ENCODE results near the gene PUSL1.

PUSL1 gene

GRCh38 chr1:1347026-1347595, 38.7 kb downstream of the PUSL1 start:
- Histone ChIP-seq H3K27ac (ENCODE audit: extremely low read depth, low read depth, low read length) (peak overlapping the region; percentile 87), H3K4me1 (ENCODE audit: control insufficient read depth, insufficient read depth, low read length) (peaks cover 7% of the 10 kb centered on the region), H3K9me3 (ENCODE audit: control insufficient read depth, insufficient read depth, low read depth, low read length) (no peaks in the 10 kb centered on the region), H3K4me3 (ENCODE audit: low read depth, low read length) (peak overlapping the region; percentile 64), H3K36me3 (ENCODE audit: control insufficient read depth in 2 of 2, insufficient read depth in 1 of 2, low read length in 2 of 2) (peaks cover 0 to 26% of the 10 kb centered on the region in 2 experiments; a peak in 1 of 3 replicates)
- CTCF ChIA-PET = interaction anchor here (1.0 to 3.5 kb wide), 2 partner anchors 22 to 25 kb away, joined by 7 to 18 read pairs; no protein-coding TSS in a partner anchor
- no peak for TF ChIP-seq ZNF473 (tag by site-specific recombination; IDR thresholded peaks at IDR 0.05)
- peak; percentile 33; the same call in 1 of the 2 replicates for TF ChIP-seq GLIS2 (tag by site-specific recombination; IDR thresholded peaks at IDR 0.05)
- TF ChIP-seq ZNF518A (tag by site-specific recombination; conservative IDR thresholded peaks at IDR 0.05; ENCODE audit: low read depth) = no peak
- no peak for TF ChIP-seq HOXD13 (CRISPR knock-in tag; IDR thresholded peaks at IDR 0.05; ENCODE audit: borderline replicate concordance)
- TF ChIP-seq ZNF140 (tag by site-specific recombination; IDR thresholded peaks at IDR 0.05) = no peak
- 0 out of 2 replicates have a peak, but pooled peaks have one; percentile 33 for TF ChIP-seq EGR2 (tag by site-specific recombination; IDR thresholded peaks at IDR 0.05; ENCODE audit: low read depth)
- TF ChIP-seq SP3 (tag by site-specific recombination; IDR thresholded peaks at IDR 0.05) = no peak
- TF ChIP-seq ZNF654 (tag by site-specific recombination; IDR thresholded peaks at IDR 0.05; ENCODE audit: low read depth) = no peak
- TF ChIP-seq BCL11A (tag by site-specific recombination; IDR thresholded peaks at IDR 0.05; ENCODE audit: low read depth) = 0 out of 2 replicates have a peak, but pooled peaks have one; percentile 4
- no peak for TF ChIP-seq ZNF391 (tag by site-specific recombination; IDR thresholded peaks at IDR 0.05; ENCODE audit: borderline replicate concordance, low read depth)
- POLR2A ChIA-PET = interaction anchor here (1.0 to 1.6 kb wide), 4 partner anchors 10 to 52 kb away, joined by 3 to 8 read pairs (median 4); partner anchors contain the start of genes AURKAIP1 and CCNL2

GRCh38 chr1:1347663-1348419, 39.4 kb downstream of the PUSL1 start:
- Histone ChIP-seq H3K36me3 (ENCODE audit: control insufficient read depth in 2 of 2, insufficient read depth in 1 of 2, low read length in 2 of 2) (peaks cover 0 to 18% of the 10 kb centered on the region in 2 experiments; a peak in 1 of 3 replicates), H3K27ac (ENCODE audit: extremely low read depth, low read depth, low read length) (peak overlapping the region; percentile 87), H3K9me3 (ENCODE audit: control insufficient read depth, insufficient read depth, low read depth, low read length) (no peaks in the 10 kb centered on the region), H3K4me3 (ENCODE audit: low read depth, low read length) (peak overlapping the region; percentile 64), H3K4me1 (ENCODE audit: control insufficient read depth, insufficient read depth, low read length) (peaks cover 7% of the 10 kb centered on the region)
- ChIA-PET POLR2A (interaction anchor here (0.5 to 1.6 kb wide), 9 partner anchors 9 to 335 kb away, joined by 3 to 10 read pairs (median 4); partner anchors contain the start of genes AURKAIP1 and CCNL2), CTCF (interaction anchor here (0.6 to 3.5 kb wide), 7 partner anchors 21 to 191 kb away, joined by 3 to 18 read pairs (median 4); no protein-coding TSS in a partner anchor)
- TF ChIP-seq ZNF639 (tag by site-specific recombination; IDR thresholded peaks at IDR 0.05) (peak; percentile 40; the same call in 1 of the 2 replicates), BCL11B (tag by site-specific recombination; IDR thresholded peaks at IDR 0.05; ENCODE audit: low read depth) (peak; percentile 73; the same call in 1 of the 2 replicates), ZNF529 (tag by site-specific recombination; IDR thresholded peaks at IDR 0.05; ENCODE audit: insufficient replicate concordance) (no peak), ZNF449 (tag by site-specific recombination; IDR thresholded peaks at IDR 0.05) (peak; percentile 85), ZNF585B (tag by site-specific recombination; IDR thresholded peaks at IDR 0.05) (no peak), ZXDB (tag by site-specific recombination; IDR thresholded peaks at IDR 0.05) (peak; percentile 57), ZFP69B (tag by site-specific recombination; IDR thresholded peaks at IDR 0.05) (peak; percentile 96), KLF10 (tag by site-specific recombination; IDR thresholded peaks at IDR 0.05) (no peak), ZNF76 (tag by site-specific recombination; IDR thresholded peaks at IDR 0.05; ENCODE audit: borderline replicate concordance, low read depth) (peak; percentile 80; the same call in 1 of the 2 replicates), KLF1 (tag by site-specific recombination; IDR thresholded peaks at IDR 0.05) (peak; percentile 35; the same call in 1 of the 2 replicates), ZNF692 (tag by site-specific recombination; IDR thresholded peaks at IDR 0.05) (peak; percentile 97), ZNF626 (tag by site-specific recombination; IDR thresholded peaks at IDR 0.05) (no peak), ZIC2 (tag by site-specific recombination; IDR thresholded peaks at IDR 0.05) (peak; percentile 98)

All from HEK293 (cell line).